Duodenal mucosa (tissue), 2 donors: ENCODE results near the gene CYB5R3.

Source experiments
- H3K27ac ChIP-seq: one replicate; pipeline ENCODE4 v1.7.0; 2013; ENCODE audit warnings: low read depth, low read length
- H3K27me3 ChIP-seq, 2 donors: one replicate each; pipeline ENCODE4 v1.7.0; 2013; ENCODE audit warnings: low read length in 2 of 2, control low read depth in 1 of 2; ENCODE audit not compliant: insufficient read depth in 2 of 2, control insufficient read depth in 1 of 2
- H3K36me3 ChIP-seq, 2 donors: one replicate each; pipeline ENCODE4 v1.7.0; 2013; ENCODE audit warnings: low read length in 2 of 2, control low read depth in 1 of 2; ENCODE audit not compliant: insufficient read depth in 2 of 2, control insufficient read depth in 1 of 2
- H3K4me1 ChIP-seq, 2 donors: one replicate each; pipeline ENCODE4 v1.7.0; 2013; ENCODE audit warnings: low read length in 2 of 2, control low read depth in 1 of 2; ENCODE audit not compliant: insufficient read depth in 2 of 2, control insufficient read depth in 1 of 2
- H3K4me3 ChIP-seq, 2 donors: one replicate each; pipeline ENCODE4 v1.7.0; 2013; ENCODE audit warnings: low read length in 2 of 2, low read depth in 1 of 2
- H3K9ac ChIP-seq, 2 donors: one replicate each; pipeline ENCODE4 v1.7.0; 2013; ENCODE audit warnings: low read length in 2 of 2, low read depth in 1 of 2
- H3K9me3 ChIP-seq, 2 donors: one replicate each; pipeline ENCODE4 v1.7.0; 2013; ENCODE audit warnings: low read length in 2 of 2, control low read depth in 1 of 2; ENCODE audit not compliant: control insufficient read depth in 1 of 2

The CYB5R3 gene

DNA sequence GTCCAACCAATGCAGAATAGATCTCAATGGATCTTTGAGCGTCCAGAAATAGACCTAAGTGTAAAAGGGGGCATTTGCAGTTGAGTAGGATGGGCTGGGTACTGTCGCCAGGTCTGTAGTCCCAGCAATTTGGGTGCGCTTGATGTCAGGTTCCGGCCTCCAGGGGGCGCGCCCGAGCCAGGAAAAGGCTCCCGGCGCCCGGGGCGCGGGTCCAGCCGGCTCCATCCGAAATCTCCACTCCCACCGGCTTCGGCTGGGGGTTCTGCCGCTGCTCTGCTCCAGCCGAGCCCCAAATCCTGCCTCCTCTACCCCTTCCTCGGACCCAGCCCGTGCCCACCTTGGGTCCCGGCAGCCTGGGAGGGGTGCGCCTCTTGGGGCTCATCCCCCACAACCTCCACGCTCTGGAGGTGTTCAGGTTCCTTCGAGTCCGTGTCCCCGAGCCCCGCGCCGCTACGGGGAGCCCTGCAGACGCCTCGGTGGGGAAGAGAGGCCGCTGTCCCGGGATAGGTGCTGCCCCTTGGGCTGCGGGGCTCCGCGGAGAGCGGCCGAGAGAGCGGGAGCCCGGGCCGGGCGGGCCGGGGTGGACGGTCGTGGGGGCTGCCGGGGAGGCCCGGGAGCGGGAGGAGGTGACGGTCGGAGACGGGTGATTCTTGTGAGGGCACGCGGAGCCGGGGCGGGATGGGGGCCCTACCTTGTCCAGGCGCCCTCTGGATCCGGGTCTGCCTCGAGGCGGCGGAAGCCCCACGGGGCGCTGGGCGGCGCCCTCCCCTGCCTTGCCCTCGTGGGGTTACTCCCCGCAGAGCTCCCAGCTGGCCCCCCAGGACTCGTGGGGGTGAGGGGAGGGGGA lies 13.0 kb upstream of the CYB5R3 start:
- Histone ChIP-seq H3K4me3 (peak overlapping the region; percentile 61 to 62), H3K9me3 (no peaks in the 10 kb centered on the region), H3K27ac (no peak overlapping the region), H3K4me1 (no peaks in the 10 kb centered on the region), H3K27me3 (no peaks in the 10 kb centered on the region), H3K36me3 (no peaks in the 10 kb centered on the region), H3K9ac (peak overlapping the region in 1 of 2 donors; percentile 63)

DNA sequence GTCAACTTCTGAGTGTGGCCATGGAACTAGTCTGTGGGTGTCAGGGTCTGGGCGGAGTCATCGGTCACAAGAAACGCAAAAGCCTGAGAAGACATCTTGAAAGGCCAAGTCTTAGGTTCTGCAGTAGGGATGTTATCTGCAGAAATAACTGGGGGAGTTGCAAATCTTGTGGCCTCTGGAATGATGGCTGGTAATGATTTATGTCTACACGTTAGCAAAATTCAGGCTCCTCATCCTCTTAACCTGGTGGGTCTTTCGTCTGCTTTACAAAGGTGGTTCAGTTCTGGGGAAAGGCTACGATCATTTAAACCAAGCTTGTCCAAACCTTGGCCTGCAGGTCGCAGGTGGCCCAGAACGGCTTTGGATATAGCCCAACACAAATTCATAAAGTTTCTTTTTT lies 7.4 kb upstream of the CYB5R3 start:
- H3K4me3 ChIP-seq = no peak overlapping the region
- H3K9me3 ChIP-seq = no peaks in the 10 kb centered on the region
- H3K36me3 ChIP-seq = no peaks in the 10 kb centered on the region
- no peak overlapping the region for H3K27ac ChIP-seq
- H3K4me1 ChIP-seq = no peaks in the 10 kb centered on the region
- no peak overlapping the region for H3K9ac ChIP-seq
- H3K27me3 ChIP-seq = no peaks in the 10 kb centered on the region

DNA sequence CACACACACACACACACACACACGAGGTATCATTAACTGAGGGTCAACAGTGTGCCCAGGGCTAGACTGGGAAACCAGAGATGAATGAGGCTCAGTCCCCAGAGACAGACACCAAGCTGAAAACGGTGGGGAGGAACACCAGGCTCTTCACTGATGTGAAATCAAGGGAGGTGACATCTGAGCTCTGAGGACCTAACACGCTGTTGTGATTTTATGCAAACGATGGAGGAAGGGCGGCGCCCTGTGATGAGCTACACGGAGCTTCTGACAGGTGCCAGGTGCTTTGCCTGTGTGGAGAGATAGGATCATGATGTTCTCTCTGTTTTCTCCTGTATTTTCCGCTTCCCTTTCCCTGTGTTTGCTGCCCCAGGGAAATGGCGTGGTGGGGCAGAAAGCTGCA lies 6.5 kb upstream of the CYB5R3 start:
- Histone ChIP-seq H3K36me3 (no peaks in the 10 kb centered on the region), H3K9me3 (no peaks in the 10 kb centered on the region), H3K4me1 (no peaks in the 10 kb centered on the region), H3K4me3 (no peak overlapping the region), H3K27me3 (no peaks in the 10 kb centered on the region), H3K9ac (no peak overlapping the region), H3K27ac (no peak overlapping the region)

DNA sequence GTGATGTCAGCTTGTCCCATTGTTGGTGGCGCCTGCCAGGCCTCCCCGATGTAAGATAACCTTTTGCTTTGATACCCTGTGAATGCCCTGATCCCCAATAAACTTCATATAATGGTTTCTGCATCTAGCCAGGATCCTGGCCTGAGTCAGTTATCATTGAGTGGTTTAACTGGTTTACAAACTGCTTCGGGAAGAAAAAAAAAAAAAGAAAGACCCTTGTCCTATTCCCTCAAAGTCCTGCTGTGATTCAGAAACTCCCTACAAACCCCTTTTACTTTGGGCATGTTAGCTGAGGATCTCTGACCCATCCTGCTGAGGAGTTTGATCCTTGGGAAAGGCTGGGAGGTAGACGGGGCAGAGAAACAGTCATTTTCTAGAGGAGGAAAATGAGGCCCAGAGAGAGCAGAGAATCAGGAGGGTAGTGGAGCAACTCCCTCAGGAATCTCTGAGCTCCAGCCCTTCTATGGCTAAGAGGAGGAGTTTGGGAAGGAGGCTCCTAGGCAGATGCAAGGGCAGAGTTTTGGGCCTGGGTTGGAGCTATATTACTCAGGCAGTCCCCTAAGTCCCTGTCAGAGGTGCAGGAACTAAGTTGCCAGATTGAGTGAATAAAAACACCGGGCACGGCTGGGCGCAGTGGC lies 5.4 kb upstream of the CYB5R3 start:
- H3K9ac ChIP-seq = no peak overlapping the region
- no peaks in the 10 kb centered on the region for H3K36me3 ChIP-seq
- no peaks in the 10 kb centered on the region for H3K27me3 ChIP-seq
- H3K4me3 ChIP-seq = no peak overlapping the region
- no peaks in the 10 kb centered on the region for H3K4me1 ChIP-seq
- no peak overlapping the region for H3K27ac ChIP-seq
- no peaks in the 10 kb centered on the region for H3K9me3 ChIP-seq

DNA sequence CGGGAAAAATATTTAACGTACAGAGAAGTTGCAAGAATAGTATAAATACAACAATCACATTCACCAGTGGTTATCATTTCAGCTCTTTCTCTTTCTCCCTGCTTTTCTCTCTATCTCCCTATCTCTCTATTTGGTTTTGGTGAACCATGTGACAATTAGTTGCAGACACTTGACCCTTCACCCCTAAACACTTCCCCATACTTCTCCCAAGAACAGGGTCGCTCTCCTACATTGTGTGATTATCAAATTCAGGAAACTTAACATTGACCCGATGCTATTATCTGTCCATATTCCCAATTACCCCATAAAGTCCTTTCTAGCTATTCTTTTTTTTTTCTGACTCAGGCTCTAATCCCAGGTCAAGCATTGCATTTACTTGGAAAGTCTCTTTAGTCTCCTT lies 4.8 kb upstream of the CYB5R3 start:
- H3K4me1 ChIP-seq = no peaks in the 10 kb centered on the region
- no peaks in the 10 kb centered on the region for H3K9me3 ChIP-seq
- H3K36me3 ChIP-seq = no peaks in the 10 kb centered on the region
- no peaks in the 10 kb centered on the region for H3K27me3 ChIP-seq
- no peak overlapping the region for H3K9ac ChIP-seq
- H3K27ac ChIP-seq = no peak overlapping the region
- no peak overlapping the region for H3K4me3 ChIP-seq

DNA sequence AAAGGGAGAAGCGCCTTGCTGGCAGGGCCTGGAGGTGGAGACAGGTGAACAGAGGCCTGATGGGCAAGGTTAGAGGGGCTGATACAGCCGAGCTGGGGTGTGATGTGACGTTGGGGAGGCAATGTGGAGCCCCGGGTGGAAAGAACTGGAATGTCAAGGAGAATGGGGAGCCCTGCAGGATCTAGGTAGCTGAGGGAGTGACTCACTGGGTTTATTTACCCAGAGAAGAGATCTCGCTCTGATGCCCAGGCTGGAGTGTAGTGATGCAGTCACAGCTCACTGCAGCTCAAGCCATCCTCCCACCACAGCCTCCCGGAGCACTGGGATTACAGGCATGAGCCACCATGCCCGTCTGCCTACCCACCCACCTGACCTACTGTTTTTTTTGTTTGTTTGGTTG lies 1.9 kb upstream of the CYB5R3 start:
- Histone ChIP-seq H3K27ac (no peak overlapping the region), H3K9me3 (no peaks in the 10 kb centered on the region), H3K4me1 (peaks cover 25% of the 10 kb centered on the region in 2 donors), H3K9ac (no peak overlapping the region), H3K27me3 (no peaks in the 10 kb centered on the region), H3K4me3 (no peak overlapping the region), H3K36me3 (no peaks in the 10 kb centered on the region)

DNA sequence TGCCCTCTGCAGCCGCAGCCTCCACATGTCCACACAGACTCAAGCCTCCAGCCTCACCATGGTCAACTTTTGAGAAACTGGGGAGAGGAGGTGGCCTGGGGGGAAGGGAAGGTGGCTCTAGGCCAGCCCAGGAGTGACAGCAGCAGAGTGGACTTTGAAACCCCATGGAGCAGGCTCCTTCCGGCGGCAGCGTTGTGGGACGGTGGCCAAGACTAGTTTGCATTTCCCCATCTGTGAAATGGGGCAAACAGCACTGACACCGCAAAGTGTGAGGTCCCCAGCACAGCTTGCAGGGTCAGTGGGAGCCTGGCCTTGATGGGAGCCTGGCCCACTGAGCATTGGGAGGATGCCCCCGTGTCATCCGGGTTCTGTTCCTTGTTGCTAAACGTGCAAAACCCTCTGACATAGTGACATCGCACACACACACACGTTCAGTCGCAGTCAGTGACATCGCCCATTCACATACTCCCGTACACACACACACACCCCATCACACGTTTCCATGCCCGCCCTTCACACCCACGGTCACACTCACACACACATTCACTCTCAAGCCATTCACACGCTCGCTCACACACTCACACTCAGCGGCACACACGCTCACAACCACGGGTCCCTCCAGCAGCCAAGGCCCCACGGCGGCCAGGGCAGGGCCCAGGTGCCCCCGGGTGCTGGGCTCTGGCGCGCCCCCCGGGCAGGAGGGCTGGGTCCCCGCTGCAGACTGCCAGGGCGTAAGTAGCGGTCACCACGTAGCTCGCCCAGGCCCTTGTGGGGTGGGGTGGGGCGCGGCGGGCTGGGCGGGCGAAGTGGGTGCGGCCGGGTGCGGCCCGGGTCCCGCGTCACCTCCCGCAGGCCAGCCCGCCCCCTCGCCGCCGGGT lies 585 bp downstream of the CYB5R3 start:
- Histone ChIP-seq H3K36me3 (no peaks in the 10 kb centered on the region), H3K27me3 (no peaks in the 10 kb centered on the region), H3K4me3 (peak overlapping the region; percentile 84 to 98), H3K27ac (peak overlapping the region; percentile 94), H3K9ac (peak overlapping the region; percentile 83 to 95), H3K9me3 (no peaks in the 10 kb centered on the region), H3K4me1 (peaks cover 51% of the 10 kb centered on the region in 2 donors)

DNA sequence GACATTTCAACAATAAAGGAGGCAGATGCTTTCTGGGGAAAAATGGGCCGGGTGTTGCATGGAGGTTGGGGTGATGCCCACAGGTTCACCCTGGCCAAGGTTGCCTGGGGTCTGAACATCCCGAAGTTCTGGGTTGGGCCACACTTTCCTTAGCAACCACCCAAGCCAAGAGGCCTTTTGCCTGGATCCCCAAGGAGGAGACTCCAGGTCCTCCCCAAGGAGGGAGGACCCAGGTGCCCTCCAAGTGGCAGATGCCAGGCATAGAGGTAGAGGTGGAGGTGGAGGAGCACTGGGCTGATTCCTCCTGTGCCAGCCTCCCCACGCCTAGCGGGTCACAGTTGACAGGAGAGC lies 1.2 kb downstream of the CYB5R3 start:
- Histone ChIP-seq H3K4me1 (peaks cover 55 to 56% of the 10 kb centered on the region in 2 donors), H3K27ac (peak overlapping the region; percentile 94), H3K9me3 (no peaks in the 10 kb centered on the region), H3K9ac (peak overlapping the region; percentile 83 to 95), H3K36me3 (no peaks in the 10 kb centered on the region), H3K4me3 (peak overlapping the region; percentile 84 to 98), H3K27me3 (no peaks in the 10 kb centered on the region)

DNA sequence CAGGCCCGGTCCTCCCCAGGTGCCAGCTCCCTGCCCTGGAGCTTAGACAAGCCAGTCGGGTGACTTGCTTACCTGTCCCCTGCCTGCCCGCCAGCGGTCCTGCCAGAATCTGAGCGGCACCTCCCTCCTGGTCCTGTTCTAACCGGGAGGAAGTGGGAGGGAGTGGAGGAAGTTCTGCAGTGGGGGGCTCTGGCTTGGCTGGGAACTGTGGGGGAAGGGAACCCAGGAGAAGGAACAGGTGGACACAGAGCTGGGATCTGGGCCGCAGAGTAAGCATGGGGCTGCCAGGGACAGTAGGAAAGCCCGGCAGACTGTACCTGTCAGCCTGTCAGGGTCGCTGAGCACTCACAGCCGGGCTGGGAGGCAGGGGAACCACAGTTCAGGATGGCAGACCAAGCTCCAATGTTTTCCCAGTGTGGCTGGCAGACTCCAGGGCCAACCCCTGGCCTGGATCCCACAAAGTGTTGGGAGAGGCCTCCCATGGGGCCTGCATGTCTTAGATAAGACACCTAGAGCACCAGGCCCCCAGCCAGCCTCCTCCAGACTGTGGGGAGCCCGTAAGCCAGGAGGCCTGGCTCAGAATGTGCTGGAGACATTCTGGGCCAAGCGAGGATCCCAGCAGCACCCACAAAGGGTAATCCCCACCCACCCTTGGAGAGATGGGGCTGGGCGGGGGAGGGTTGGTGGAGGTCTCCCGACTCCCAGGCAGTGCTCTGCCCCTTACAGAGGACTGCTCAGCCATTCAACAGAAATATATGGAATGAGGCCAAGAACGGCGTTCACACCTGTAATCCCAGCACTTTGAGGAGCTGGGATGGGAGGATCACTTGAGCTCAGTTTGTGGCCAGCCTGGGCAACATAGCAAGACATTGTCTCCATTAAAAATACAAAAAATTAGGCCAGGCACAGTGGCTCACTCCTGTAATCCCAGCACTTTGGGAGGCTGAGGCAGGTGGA lies 2.3 kb downstream of the CYB5R3 start:
- peak overlapping the region; percentile 51 to 56 for H3K4me3 ChIP-seq
- peak overlapping the region; percentile 65 for H3K27ac ChIP-seq
- H3K36me3 ChIP-seq = no peaks in the 10 kb centered on the region
- H3K4me1 ChIP-seq = peaks cover 60 to 67% of the 10 kb centered on the region in 2 donors
- no peaks in the 10 kb centered on the region for H3K9me3 ChIP-seq
- peak overlapping the region; percentile 58 to 63 for H3K9ac ChIP-seq
- no peaks in the 10 kb centered on the region for H3K27me3 ChIP-seq
